NCI-H1694 treated with DMSO at 0.1 percent for 48 hours (cell line): Measurements from ENCODE around the gene SERPINA4.
A peak's percentile ranks its signal among the peaks of the same experiment; 100 is the strongest.

ENCODE experiments used
- DNase-seq: peaks from one replicate; lab custom pipeline; 2025; lab: John Stamatoyannopoulos, UW

SERPINA4 gene

DNA sequence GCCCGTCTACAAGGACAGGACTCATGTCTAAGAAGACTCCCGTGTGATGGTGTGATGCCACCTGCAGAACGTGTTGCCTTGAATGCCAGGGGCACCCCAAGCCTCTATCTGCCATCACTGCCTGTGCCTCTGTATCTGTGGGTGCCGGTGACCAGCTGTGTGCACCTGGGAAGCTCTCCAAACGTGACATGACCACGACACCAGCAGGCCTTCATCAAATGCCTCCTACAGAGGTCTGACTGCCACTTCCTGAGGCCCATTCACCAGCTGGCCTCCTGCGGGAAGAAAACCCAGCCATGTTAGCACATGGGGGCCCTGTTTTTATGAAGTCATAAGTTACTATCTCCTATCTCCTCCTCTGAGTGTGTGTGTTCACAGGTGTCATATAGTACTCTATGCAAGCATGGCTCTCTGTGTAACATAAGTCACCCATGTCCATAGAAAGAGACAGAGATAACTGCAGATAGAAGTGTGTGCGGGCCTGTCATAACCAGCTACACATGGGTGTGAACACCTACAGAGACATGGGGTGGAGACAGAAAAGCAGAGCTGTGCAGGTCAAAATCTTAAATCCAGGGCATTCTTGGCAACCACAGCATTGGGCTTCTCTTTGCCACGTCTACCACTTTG is 18.3 kb upstream of the SERPINA4 start:
- no peak for DNase-seq

DNA sequence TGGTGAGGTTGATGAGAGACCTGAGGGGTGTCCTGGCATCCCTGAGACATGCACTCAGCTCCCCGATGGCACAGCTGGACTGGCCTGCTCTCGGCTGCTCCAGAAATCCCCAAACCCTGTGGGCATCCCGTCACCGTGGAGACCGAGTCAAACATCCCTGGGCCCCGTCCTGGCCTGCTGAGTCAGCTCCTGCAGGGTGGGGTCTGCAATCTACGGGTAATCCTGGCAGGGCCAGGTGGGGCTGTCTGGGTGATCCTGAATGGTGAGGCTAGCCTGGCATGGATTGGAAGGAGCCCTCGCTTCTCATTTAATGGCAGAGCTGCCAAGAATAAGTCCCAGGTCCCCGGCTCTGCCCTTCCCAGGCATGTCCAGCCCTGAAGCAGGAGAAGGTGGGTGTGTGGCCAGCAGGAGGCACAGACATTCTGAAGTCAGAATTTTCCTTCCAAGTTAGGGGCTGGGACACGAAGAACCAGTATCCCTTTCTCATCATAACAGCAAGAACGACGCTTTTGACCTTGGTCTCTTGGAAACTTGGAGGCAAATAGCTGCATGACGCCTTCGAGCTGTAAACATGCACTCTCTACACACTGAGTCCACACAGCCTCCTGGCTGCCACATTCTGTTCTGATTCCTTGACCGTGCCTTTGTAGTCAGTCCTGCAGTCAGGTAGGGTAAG is 17.7 kb upstream of the SERPINA4 start:
- no peak for DNase-seq

DNA sequence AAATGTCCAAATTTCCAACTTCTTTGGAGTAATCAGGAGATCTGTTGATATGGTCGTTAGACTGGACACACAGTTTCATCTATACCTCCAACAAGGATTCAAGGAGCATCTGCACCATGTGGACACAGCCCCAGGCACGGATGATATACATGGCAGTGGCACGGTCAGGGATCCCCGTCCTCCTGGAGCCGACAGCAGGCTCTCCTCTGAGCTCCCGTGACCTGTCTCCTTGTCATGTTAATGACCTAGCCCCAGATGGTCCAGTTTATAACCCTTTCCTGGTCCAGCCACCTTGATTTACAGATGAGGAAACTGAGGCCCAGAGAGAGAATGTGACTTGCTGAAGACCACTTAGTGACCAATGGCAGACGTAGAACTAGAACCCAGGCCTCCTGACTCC is 16.5 kb upstream of the SERPINA4 start:
- DNase-seq: no peak

DNA sequence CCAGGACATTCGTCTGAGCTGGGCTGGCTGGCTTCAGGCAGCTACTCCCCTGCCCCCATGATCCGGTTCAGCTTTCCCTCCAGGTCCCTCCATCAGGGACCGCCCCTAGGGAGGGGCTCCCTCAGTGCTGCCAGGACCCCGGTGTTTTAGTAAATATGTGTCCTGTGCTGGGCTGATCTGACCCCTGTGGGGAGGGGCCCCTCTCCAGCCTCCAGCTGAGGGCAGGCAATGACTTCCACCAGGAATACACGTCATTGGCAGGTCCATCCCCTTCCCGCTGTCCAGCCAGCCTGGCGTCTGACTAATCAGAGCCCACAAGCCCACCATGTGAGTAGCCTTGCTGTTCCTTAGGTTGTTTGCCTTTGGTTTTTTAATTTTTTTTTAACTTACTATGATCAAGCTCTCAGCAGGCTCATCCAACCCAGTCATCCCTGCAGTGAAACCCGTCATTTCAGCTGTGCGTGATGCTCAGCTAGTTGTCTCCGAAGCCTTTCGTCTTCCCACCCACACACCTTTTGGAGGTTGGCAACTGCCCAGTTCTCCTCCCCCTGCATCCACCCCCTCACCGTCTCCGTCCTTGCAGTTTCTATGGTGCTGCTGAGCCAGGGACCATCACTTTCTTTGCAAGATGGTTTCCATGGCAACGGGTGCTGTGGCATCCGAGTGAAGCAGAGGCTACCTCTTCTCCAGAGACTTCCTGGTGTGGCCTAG is 16.0 kb upstream of the SERPINA4 start:
- no peak for DNase-seq

DNA sequence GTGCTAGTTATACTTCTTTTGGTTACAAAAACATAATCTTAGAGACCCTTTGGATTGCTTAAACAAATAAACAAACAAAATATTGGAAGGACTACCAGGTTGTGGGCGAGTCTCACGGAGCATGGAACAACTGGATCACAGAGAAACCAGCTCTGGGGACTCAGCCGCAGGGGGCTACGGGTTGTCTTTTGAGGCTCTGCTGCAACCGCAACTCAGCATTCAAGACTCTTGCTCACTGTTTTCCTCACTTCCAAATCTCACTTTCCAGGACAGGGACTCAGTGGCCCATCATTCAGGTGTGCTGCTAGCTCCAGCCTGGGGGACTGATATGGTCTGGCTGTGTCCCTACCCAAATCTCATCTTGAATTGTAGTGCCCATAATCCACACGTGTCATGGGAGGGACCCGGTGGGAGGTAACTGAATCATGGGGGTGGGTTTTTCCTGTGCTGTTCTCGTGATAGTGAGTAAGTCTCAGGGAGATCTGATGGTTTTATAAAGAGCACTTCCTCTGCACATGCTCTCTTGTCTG is 14.0 kb upstream of the SERPINA4 start:
- no peak for DNase-seq

DNA sequence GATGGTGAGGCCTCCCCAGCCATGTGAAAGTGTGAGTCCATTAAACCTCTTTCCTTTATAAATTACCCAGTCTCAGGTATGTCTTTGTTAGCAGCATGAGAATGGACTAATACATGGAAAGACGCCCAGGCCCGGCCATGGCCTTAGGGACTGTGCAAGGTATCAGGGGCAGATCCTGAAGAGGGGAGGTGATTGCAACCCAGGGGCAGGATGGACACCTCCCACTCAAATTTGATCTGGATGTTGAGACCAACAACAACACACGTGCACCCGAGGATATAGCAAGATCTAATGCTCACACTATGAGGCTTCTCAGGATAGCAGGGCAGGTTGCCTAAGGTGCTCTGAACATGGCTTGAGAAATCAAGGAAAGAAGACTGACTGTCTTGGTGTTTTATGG is 13.5 kb upstream of the SERPINA4 start:
- DNase-seq: no peak

DNA sequence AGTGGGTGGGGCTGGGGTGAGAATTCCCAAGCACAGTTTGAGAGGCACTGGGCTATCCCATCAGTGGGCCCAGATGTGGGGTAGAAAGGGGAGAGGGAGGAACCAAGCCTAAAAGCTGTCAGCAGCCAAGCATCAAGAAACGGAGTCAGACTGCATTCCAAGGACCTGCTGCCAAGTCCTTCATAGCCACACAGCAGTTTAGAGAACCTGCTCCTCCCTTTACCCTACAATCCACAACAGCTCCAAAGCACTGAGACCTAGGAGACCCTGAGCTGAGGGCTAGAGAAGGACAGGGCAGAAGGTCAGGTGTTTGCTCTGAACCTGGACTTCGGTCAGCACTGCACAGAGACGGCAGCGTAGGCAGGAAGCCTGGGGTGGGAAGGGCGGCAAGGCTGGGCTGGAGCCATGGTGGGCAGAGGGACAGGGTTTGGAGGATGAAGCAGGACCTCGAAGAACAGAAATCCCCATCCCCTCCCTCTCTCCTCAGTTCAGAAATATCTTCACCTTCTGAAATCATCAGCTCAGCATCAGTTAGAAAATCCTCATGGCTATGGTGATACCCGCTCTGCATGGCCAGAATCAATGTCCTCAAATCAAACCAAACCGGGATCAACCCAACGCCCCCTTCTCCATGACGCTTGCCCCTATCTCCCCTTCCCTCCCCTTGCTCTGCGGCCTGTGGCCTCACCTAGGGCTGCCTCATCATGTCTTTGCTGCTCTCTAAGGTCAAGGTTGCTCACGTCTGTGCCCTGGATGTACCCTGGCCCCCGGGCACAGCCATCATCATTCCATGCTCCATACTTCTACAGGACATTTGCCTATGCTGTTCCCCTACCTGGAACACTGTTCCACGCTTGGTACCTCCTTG is 12.9 kb upstream of the SERPINA4 start:
- DNase-seq: no peak

DNA sequence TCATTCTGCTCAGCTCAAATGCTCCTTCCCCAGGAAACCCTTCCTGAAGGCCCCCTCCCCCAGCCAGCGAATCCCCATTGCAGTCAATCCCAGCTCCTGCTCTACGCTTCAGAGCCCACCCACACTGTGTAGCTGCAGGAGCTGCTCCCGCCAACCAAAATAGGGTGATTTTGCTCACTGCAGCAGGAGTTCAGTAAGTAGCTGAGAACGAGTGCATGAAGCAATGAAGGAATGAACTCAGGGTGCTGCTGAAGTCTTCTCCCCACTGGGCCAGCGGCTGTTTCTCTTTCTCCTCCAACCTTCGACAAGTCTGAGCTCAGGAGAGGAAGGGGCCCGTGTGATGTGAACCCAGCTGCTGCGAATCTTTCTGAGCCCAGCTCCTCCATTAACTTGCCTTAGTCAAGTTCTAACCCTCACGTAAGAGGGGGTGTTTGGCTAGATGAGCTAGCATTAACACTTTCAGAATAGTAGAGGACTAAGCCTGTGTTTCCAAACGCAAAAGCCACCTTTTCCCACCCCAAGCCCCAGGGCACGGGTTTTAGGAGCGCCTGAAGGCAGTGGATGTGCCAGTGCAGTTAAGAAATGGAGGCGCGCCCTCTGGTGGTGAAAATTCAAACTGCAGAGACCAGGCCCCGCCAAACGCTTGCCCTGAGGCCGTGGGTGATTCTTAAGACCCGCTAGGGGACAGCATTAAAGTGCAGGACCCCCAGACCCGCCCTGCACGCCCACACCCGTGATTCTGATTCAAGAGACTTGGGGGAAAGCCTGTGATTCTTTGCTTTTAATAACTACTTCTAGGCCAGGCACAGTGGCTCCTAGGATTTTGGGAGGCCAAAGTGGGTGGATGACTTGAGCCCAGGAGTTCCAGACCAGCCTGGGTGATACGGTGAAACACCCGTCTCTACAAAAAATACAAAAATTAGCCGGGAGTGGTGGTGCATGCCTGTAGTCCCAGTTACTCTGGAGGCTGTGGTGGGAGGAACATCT is 11.9 kb upstream of the SERPINA4 start:
- DNase-seq: peak; percentile 69

DNA sequence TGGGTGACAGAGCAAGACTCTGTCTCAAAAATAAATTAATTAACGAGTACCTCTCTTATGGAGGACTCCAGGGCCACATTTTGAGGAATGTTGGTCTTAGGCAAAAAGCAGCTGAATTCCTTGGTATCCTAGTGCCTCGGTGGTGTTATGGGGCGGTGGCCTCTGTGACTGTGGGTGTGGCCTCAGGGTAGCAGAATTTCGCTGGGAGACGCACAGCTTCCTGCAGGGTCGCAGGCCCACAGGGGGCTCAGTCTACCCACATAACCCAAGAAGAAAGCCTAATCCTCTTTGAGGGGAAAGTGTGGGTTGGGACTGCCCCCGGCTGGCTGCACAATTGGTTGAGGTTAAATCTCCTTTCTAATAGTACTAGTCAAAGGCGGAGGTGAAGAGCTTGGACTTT is 11.2 kb upstream of the SERPINA4 start:
- no peak for DNase-seq

DNA sequence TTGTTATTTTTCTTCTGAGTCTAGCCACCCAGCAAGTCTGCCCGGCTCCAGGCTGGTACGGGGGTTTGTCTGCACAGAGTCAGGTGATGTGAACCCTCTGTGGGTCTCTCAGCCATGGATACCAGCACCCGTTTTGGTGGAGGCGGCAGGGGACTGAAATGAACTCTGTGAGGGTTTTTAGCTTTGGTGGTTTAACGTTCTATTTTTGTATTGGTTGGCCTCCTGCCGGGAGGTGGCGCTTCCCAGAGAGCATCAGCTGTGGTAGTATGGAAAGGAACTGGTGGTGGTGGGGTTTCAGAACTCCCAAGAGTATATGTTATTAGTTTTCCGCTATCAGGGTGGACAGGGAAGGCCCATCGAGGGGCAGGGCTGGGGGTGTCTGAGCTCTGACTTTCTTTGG is 5.3 kb upstream of the SERPINA4 start:
- no peak for DNase-seq

DNA sequence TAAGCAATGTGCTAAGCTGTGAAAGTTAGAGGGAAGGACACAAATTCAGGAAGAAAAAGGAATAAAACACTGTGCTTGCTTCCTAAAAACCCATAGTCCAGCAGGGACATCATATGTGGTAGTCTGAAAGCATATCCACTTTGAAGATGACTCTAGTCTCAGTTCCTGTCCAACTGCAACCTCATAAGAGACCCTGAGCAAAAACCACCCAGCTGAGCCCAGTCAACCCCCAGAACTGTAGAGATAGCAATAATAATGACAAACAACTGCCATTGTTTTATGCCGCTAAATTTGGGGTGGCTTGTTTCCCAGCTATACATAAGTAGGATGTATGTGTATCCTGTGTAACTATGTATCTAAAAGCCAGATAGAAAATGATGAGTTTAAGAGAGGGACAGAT is 3.9 kb upstream of the SERPINA4 start:
- DNase-seq: no peak

DNA sequence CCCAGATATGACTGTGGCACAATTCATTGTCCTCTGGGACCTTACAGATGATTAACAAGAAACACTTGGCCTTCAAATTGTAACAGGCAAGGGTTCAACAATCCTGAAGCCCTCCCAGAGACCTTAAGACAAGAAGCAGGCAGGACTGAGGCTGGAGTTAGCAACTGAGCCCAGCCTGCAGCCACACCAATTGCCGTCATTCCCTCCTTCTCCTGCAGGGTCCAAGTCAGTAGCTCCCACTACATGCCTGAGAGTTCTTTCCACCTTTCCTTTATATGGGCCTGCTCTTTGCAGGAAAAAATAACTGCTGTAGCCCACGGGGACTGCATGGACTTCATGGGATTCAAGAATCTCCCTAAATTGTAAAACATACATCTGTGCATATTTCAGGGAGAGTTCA is 2.4 kb upstream of the SERPINA4 start:
- DNase-seq: no peak

DNA sequence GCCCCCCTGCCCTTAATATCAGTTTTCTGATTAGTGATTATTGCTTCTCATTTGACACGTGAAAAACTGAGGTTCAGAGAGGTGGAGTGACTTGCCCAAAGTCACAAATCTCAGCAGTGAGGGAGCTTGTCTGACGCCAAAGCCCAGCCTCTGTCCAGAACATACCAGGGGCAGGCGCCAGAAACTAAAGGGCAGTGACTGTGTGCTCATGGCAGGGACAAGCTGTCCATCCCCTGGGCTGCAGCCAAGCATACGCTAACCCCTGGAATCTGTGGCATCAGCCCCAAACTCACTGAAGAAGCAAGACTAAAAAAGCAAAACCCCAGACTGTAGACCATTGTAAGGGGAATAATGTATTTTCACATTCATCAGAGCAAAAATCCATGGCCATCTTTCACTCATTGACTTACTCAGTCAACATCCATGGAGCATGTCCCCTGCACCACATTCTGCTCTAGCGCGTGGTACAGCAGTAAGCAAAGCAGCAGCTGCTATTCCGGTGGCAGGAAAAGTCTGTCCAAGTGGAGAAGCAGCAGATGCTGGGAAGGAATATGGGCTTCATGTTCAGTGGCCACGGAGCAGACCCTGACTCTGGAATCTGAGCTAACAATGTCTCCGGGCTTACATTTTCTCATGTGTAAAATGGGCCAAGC is 1.5 kb upstream of the SERPINA4 start:
- no peak for DNase-seq

DNA sequence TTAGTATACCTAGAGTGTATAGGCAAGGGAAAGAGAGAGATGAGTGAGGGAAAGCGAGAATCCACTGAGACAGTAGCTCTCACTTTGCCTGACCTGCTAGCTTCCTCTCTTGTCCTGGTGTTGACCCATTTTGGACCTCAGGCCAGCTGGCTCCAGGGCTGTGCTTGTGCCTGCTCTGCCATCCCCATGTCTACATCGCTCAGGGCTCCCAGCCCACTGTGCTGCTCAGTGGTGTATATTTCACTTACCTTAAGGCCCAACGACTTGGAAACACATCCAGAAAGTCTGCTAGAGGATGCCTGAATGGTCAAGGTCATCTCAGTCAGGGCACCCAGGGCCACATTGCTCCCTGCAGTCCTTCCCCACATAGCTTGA is 964 bp upstream of the SERPINA4 start:
- DNase-seq: no peak

DNA sequence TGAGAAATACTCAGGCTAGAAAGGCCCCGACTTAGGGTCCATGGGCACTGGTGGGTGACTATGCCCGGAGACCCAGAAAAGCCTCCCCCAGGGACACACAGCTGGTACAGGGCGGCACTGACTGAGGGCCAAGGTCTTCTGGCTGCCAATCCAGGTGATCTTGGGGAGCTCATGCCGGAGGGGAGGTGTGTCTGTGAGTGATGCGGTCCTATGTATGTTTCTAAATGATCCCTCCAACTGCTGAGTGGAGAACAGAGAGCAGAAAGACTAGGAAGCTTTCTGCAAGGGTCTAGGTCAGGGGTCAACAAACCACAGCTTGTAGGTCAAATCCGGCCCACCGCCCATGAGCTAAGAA is 391 bp downstream of the SERPINA4 start:
- DNase-seq: no peak

DNA sequence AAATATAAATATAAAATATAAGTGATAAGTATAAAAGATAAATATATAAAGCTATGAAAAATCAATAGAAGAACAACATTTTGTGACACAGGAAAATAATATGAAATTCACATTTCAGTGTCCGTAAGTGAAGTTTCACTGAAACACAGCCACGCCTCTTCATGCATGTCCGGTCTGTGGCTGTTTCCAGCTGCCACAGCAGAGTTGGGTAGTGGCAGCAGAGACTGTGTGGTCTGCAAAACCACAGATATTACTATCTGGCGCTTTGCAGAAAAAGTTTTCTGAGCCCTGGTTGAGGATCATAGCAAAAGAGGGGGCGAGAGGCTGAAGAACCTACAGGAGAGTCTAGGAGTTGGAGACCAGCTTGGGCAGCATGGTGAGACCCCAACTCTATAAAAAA is 780 bp downstream of the SERPINA4 start:
- DNase-seq: no peak

DNA sequence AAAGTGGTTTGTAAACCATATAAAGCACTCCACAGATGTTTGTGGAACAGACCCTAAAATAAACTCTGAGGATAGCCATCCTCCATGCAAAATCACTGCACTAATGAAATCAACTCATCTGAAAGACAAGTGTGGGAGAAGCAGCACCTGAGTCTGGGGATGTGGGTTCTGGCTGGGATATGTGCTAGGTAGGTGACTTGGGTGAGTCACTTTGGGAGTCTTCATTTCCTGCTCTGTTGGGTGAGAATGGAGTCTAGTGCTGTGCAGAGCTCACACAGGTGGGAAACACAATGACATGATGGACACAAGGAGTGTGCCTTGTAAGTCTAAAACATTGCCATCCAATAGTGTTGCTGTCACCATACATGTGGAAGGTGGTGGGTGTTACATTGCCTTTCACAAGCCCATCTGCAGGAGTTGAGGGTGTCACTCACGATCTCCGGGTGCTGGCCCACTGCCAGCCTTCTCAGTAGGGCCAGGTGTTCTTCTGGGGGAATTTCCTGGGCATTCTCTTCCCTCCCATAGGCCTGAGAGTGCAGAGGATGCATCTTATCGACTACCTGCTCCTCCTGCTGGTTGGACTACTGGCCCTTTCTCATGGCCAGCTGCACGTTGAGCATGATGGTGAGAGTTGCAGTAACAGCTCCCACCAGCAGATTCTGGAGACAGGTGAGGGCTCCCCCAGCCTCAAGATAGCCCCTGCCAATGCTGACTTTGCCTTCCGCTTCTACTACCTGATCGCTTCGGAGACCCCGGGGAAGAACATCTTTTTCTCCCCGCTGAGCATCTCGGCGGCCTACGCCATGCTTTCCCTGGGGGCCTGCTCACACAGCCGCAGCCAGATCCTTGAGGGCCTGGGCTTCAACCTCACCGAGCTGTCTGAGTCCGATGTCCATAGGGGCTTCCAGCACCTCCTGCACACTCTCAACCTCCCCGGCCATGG is 2.0 kb downstream of the SERPINA4 start:
- DNase-seq: no peak

DNA sequence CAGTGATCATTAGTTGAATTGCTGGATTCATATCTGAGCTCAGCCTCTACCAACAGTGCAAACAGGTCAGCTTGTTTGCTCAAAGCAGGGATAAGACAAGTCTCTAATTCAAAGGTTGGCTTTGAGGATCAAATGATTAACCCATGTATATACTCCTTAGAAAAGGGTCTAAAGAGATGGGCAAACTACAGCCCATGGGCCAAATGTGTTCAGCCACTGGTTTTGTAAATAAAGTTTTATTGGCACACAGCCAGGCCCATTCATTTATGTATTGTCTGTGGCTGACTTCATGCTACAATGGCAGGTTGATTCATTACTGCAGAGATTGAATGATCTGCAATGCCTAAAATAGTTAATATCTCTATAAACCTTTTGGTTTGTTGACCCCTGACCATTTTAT is 3.1 kb downstream of the SERPINA4 start:
- DNase-seq: no peak

DNA sequence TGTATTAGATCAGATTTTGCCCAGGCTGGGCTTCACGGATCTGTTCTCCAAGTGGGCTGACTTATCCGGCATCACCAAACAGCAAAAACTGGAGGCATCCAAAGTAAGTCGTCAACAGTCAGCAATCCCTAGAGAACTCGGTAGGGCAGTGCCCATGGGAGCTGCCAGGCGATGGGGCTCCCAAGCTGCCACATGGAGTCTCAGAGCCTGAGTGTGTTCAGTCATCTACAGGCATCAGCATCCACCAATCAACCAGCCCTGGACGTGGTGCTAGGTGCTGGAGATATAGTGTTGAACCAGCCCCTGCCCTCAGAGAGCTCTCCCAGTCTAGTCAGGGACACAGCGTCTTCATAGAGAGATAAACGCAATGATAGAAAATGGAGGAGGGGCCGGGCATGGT is 6.9 kb downstream of the SERPINA4 start:
- DNase-seq: no peak
